Esophagus squamous epithelium (tissue), 4 donors: ENCODE results near the gene PITRM1.

Experiments
- POLR2A ChIP-seq, 4 donors: fragments of 450-650 bp; IDR thresholded peaks; one replicate each; pipeline ENCODE4 v1.6.1; 2017; ENCODE audit warnings: antibody characterized with exemption in 4 of 4, mild to moderate bottlenecking in 4 of 4, moderate library complexity in 3 of 4
- TF ChIP-seq, protein P1 (sequence below), 6 experiments: fragments of 450-650 bp in 4 of 6; fragments of 200-600 bp in 2 of 6; sonication (generic) in 2 of 6; IDR thresholded peaks; one replicate each; pipeline ENCODE4 v1.5.1; 2016 to 2019; ENCODE audit warnings: antibody characterized with exemption in 6 of 6, mild to moderate bottlenecking in 4 of 6, moderate library complexity in 4 of 6

DNA sequence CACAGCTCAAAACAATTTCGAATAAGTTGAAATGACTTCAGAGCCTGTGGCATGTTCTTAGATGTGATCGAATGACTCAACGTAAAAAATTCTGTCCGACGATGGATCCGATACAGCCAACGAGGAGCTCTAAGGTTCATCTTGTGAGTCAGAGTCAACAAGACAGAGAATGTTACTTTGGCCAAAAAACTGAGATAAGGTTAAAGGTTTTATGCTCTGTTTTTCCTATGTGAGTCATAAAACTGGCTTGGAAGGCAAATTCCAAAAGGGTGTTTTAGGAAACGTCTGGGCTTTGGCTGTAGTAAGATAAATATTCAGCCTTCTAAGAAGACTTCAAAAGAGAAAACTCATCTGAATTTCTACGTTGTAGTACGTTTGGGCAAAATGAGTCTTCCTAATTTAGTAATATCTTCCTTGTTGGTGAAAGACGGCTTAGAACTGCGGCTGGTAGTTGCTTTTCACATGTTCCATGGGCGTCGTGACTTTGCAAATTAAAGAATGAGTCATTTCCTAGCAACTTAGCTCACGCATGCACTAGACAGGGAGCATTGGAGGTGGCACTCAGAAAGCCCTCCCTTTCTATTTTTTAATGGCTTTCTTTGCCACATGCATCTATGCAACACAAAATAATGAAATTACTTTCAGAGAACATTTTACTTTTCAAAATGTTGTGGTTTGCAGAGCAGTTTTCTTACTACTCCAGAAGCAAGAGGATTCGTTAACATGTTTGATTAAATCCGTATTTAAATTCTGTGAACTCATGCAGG, 77.0 kb downstream of the PITRM1 start:
- TF ChIP-seq, protein P1, sequence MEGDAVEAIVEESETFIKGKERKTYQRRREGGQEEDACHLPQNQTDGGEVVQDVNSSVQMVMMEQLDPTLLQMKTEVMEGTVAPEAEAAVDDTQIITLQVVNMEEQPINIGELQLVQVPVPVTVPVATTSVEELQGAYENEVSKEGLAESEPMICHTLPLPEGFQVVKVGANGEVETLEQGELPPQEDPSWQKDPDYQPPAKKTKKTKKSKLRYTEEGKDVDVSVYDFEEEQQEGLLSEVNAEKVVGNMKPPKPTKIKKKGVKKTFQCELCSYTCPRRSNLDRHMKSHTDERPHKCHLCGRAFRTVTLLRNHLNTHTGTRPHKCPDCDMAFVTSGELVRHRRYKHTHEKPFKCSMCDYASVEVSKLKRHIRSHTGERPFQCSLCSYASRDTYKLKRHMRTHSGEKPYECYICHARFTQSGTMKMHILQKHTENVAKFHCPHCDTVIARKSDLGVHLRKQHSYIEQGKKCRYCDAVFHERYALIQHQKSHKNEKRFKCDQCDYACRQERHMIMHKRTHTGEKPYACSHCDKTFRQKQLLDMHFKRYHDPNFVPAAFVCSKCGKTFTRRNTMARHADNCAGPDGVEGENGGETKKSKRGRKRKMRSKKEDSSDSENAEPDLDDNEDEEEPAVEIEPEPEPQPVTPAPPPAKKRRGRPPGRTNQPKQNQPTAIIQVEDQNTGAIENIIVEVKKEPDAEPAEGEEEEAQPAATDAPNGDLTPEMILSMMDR (IDR thresholded peaks at IDR 0.05), result no peak
- no peak for TF ChIP-seq POLR2A (IDR thresholded peaks at IDR 0.05)
